GM18861 (cell line): ENCODE data around the gene GRK2.

Experiments used
- ATAC-seq: cut with Tn5 transposase; IDR thresholded peaks from one replicate; pipeline ENCODE4 v1.9.1; 2021; ENCODE audit not compliant: unreplicated experiment

GRK2 gene

GRCh38 chr11:67269401-67270255 is 3.4 kb downstream of the GRK2 start:
- ATAC-seq = no peak

GRCh38 chr11:67270256-67271204 is 4.3 kb downstream of the GRK2 start:
- ATAC-seq = no peak

GRCh38 chr11:67271205-67271540 is 4.9 kb downstream of the GRK2 start:
- no peak for ATAC-seq

- no peak for ATAC-seq
Observed at GRCh38 chr11:67271541-67272284, 5.4 kb downstream of the GRK2 start.

GRCh38 chr11:67272327-67273259 is 6.3 kb downstream of the GRK2 start:
- ATAC-seq = no peak

GRCh38 chr11:67273260-67273990 is 7.2 kb downstream of the GRK2 start:
- ATAC-seq = no peak

- no peak for ATAC-seq
Observed at GRCh38 chr11:67274768-67275605, 8.7 kb downstream of the GRK2 start.

- ATAC-seq = no peak
Observed at GRCh38 chr11:67275606-67276409, 9.5 kb downstream of the GRK2 start.

GRCh38 chr11:67276781-67277230 is 10.5 kb downstream of the GRK2 start:
- no peak for ATAC-seq

- ATAC-seq = peak; percentile 66
Observed at GRCh38 chr11:67277231-67277961, 11.1 kb downstream of the GRK2 start.

GRCh38 chr11:67278135-67278938 is 12.1 kb downstream of the GRK2 start:
- no peak for ATAC-seq

GRCh38 chr11:67278939-67279588 is 12.8 kb downstream of the GRK2 start:
- no peak for ATAC-seq

GRCh38 chr11:67279589-67280340 is 13.5 kb downstream of the GRK2 start:
- no peak for ATAC-seq

GRCh38 chr11:67280341-67280787 is 14.1 kb downstream of the GRK2 start:
- no peak for ATAC-seq
